Retina (tissue), 1 donor: ENCODE results near the gene GMPR.
"Not testable (repeated sequence)": the region's sequence is repeated elsewhere in the genome, so short reads cannot be mapped to it uniquely, and the experiment has no call there.

ENCODE experiments used
- DNase-seq: peaks from one replicate; pipeline ENCODE4 v3.0.0-alpha.2; 2016

The GMPR gene

GRCh38 chr6:16226117-16227047 is 12.0 kb upstream of the GMPR start:
- not testable (repeated sequence) for DNase-seq

- no peak for DNase-seq
Measured at GRCh38 chr6:16227048-16227562, 11.3 kb upstream of the GMPR start.

GRCh38 chr6:16227605-16228004 is 10.8 kb upstream of the GMPR start:
- no peak for DNase-seq

- DNase-seq: no peak
Measured at GRCh38 chr6:16228043-16228442, 10.3 kb upstream of the GMPR start.

- peak; percentile 27 for DNase-seq
Measured at GRCh38 chr6:16228709-16229665, 9.4 kb upstream of the GMPR start.

- DNase-seq: peak; percentile 31
Measured at GRCh38 chr6:16229700-16230099, 8.7 kb upstream of the GMPR start.

GRCh38 chr6:16230953-16231352 is 7.4 kb upstream of the GMPR start:
- DNase-seq: no peak

- DNase-seq: no peak
Measured at GRCh38 chr6:16232086-16232485, 6.3 kb upstream of the GMPR start.

GRCh38 chr6:16236009-16236501 is 2.3 kb upstream of the GMPR start:
- DNase-seq: no peak

GRCh38 chr6:16236631-16237199 is 1.7 kb upstream of the GMPR start:
- DNase-seq: no peak

GRCh38 chr6:16237242-16237641 is 1.1 kb upstream of the GMPR start:
- DNase-seq: no peak

- DNase-seq: peak; percentile 60
Measured at GRCh38 chr6:16238963-16239797, 793 bp downstream of the GMPR start.

- peak; percentile 50 for DNase-seq
Measured at GRCh38 chr6:16239798-16240123, 1.4 kb downstream of the GMPR start.

GRCh38 chr6:16240589-16241320 is 2.4 kb downstream of the GMPR start:
- no peak for DNase-seq

- DNase-seq: no peak
Measured at GRCh38 chr6:16241321-16241689, 2.9 kb downstream of the GMPR start.

- DNase-seq: no peak
Measured at GRCh38 chr6:16243055-16243454, 4.7 kb downstream of the GMPR start.

GRCh38 chr6:16243664-16244063 is 5.3 kb downstream of the GMPR start:
- no peak for DNase-seq

- DNase-seq: no peak
Measured at GRCh38 chr6:16244446-16244845, 6.1 kb downstream of the GMPR start.

- DNase-seq: no peak
Measured at GRCh38 chr6:16244869-16245451, 6.6 kb downstream of the GMPR start.

- peak; percentile 42 for DNase-seq
Measured at GRCh38 chr6:16248271-16248853, 10.0 kb downstream of the GMPR start.

- peak; percentile 55 for DNase-seq
Measured at GRCh38 chr6:16249971-16250370, 11.6 kb downstream of the GMPR start.
